ENCODE results near the gene EMD. TPM values are rescaled to one million over a fixed set of nuclear protein-coding genes. Genes with fewer than 3 reads are reported as not detected.

The EMD gene
- polyA plus RNA-seq, 1 of the 3 experiments (the other 2 are of a cell fraction) = 68.0 TPM

- Histone ChIP-seq H2AFZ (ENCODE audit: low read depth) (no peak overlapping the region), H3K9ac (no peak overlapping the region), H3K27me3 (ENCODE audit: insufficient read depth) (no peaks in the 10 kb centered on the region), H3K27ac (ENCODE audit: low read depth in 2 of 2, low read length in 1 of 2) (peak overlapping the region in 1 of 2 experiments; percentile 30; a peak in 2 of 4 replicates), H3K9me2 (no peaks in the 10 kb centered on the region), H3K4me2 (no peak overlapping the region), H3K4me3 (ENCODE audit: low read depth in 2 of 2, low read length in 1 of 2) (no peak overlapping the region), H3K4me1 (ENCODE audit: control insufficient read depth in 1 of 2, insufficient read depth in 2 of 2, low read depth in 1 of 2, low read length in 1 of 2) (no peaks in the 10 kb centered on the region), H4K20me1 (ENCODE audit: insufficient read depth) (peaks cover 98% of the 10 kb centered on the region), H3F3A (replicated peaks; ENCODE audit: insufficient read depth) (peaks cover 43% of the 10 kb centered on the region), H3K79me2 (ENCODE audit: insufficient read depth) (peaks cover 79% of the 10 kb centered on the region), H3K9me3 (no peaks in the 10 kb centered on the region), H3K36me3 (replicated peaks in 1 of 2; ENCODE audit: control insufficient read depth in 1 of 2, insufficient read depth in 2 of 2, low read length in 1 of 2) (peaks cover 3 to 74% of the 10 kb centered on the region in 2 experiments)
- ChIA-PET POLR2A (no interaction called here), CTCF (no interaction called here)
- TF ChIP-seq EZH2phosphoT487 (IDR thresholded peaks at IDR 0.05; ENCODE audit: borderline replicate concordance, low read depth) (no peak), FOSL2 (IDR thresholded peaks at IDR 0.05; ENCODE audit: borderline replicate concordance, low read depth) (no peak), TCF12 (IDR thresholded peaks at IDR 0.05) (no peak), CHD2 (IDR thresholded peaks at IDR 0.05; ENCODE audit: low read length, partially characterized antibody) (no peak), RFX5 (IDR thresholded peaks at IDR 0.05; ENCODE audit: low read length) (no peak), JUND (IDR thresholded peaks at IDR 0.05) (no peak), NRF1 (IDR thresholded peaks at IDR 0.05; ENCODE audit: low read depth, low read length) (no peak)
- TF ChIP-seq, protein P1, sequence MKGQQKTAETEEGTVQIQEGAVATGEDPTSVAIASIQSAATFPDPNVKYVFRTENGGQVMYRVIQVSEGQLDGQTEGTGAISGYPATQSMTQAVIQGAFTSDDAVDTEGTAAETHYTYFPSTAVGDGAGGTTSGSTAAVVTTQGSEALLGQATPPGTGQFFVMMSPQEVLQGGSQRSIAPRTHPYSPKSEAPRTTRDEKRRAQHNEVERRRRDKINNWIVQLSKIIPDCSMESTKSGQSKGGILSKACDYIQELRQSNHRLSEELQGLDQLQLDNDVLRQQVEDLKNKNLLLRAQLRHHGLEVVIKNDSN (IDR thresholded peaks at IDR 0.05; ENCODE audit: borderline replicate concordance, low read depth) = no peak
- TF ChIP-seq, protein P2, sequence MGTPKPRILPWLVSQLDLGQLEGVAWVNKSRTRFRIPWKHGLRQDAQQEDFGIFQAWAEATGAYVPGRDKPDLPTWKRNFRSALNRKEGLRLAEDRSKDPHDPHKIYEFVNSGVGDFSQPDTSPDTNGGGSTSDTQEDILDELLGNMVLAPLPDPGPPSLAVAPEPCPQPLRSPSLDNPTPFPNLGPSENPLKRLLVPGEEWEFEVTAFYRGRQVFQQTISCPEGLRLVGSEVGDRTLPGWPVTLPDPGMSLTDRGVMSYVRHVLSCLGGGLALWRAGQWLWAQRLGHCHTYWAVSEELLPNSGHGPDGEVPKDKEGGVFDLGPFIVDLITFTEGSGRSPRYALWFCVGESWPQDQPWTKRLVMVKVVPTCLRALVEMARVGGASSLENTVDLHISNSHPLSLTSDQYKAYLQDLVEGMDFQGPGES (IDR thresholded peaks at IDR 0.05; ENCODE audit: low read depth, low read length) = no peak
- TF ChIP-seq, protein P3, sequence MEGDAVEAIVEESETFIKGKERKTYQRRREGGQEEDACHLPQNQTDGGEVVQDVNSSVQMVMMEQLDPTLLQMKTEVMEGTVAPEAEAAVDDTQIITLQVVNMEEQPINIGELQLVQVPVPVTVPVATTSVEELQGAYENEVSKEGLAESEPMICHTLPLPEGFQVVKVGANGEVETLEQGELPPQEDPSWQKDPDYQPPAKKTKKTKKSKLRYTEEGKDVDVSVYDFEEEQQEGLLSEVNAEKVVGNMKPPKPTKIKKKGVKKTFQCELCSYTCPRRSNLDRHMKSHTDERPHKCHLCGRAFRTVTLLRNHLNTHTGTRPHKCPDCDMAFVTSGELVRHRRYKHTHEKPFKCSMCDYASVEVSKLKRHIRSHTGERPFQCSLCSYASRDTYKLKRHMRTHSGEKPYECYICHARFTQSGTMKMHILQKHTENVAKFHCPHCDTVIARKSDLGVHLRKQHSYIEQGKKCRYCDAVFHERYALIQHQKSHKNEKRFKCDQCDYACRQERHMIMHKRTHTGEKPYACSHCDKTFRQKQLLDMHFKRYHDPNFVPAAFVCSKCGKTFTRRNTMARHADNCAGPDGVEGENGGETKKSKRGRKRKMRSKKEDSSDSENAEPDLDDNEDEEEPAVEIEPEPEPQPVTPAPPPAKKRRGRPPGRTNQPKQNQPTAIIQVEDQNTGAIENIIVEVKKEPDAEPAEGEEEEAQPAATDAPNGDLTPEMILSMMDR (IDR thresholded peaks at IDR 0.05) = no peak
- DNase-seq = no peak
- WGBS (ENCODE audit: low lambda C conversion rate) = 71% methylated on average over 19 of the region's 41 CpGs
These were observed 19.5 kb upstream of the EMD start for GRCh38 chrX:154359362-154360154.

DNA sequence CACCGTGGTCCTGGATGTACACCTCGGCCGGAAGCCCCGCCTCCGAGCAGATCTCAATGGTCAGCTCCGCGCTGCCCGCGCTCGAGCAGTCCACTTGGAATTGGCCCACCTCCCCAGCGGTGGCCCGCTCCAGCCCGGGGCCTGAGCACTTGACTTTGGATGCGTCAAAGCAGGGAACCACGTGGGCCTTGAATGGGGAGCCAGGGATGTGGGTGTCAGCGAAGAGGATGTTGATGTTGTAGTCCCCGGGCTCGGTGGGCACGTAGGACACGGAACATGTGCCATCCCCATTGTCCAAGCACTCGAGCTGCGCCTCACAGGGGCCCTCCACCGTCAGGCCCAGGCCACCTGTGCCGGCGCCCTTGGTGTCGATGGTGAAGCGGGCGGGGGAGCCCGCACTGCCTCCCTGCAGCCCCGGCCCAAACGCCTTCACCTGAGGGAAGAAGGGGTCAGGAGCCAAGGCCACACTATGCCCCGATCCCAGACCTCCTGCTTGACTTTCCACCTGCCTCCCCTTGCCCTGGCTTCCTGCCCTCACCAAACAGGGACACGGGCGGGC, 18.9 kb upstream of the EMD start:
- WGBS (ENCODE audit: low lambda C conversion rate) = 69% methylated on average over 13 of the region's 34 CpGs
- H3K9me3 ChIP-seq = no peaks in the 10 kb centered on the region
- ChIA-PET CTCF (no interaction called here), POLR2A (no interaction called here)
- H3K4me1 ChIP-seq (ENCODE audit: control insufficient read depth in 1 of 2, insufficient read depth in 2 of 2, low read depth in 1 of 2, low read length in 1 of 2) = no peaks in the 10 kb centered on the region
- TF ChIP-seq EZH2phosphoT487 (IDR thresholded peaks at IDR 0.05; ENCODE audit: borderline replicate concordance, low read depth) (no peak), TAF1 (IDR thresholded peaks at IDR 0.05; ENCODE audit: borderline replicate concordance, low read depth, low read length) (no peak), FOXM1 (IDR thresholded peaks at IDR 0.05; ENCODE audit: low read depth) (no peak), REST (IDR thresholded peaks at IDR 0.05; ENCODE audit: low read depth, low read length) (no peak), RAD21 (IDR thresholded peaks at IDR 0.05; ENCODE audit: low read length) (no peak), SMC3 (IDR thresholded peaks at IDR 0.05; ENCODE audit: low read depth, low read length) (no peak)
- TF ChIP-seq, protein P4, sequence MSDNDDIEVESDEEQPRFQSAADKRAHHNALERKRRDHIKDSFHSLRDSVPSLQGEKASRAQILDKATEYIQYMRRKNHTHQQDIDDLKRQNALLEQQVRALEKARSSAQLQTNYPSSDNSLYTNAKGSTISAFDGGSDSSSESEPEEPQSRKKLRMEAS (IDR thresholded peaks at IDR 0.05; ENCODE audit: low read depth) = no peak
- H3K9ac ChIP-seq = no peak overlapping the region
- no peak overlapping the region for H3K4me3 ChIP-seq (ENCODE audit: low read depth in 2 of 2, low read length in 1 of 2)
- no peaks in the 10 kb centered on the region for H3K9me2 ChIP-seq
- peaks cover 98% of the 10 kb centered on the region for H4K20me1 ChIP-seq (ENCODE audit: insufficient read depth)
- H3K36me3 ChIP-seq (replicated peaks in 1 of 2; ENCODE audit: control insufficient read depth in 1 of 2, insufficient read depth in 2 of 2, low read length in 1 of 2) = peaks cover 3 to 74% of the 10 kb centered on the region in 2 experiments
- peaks cover 85% of the 10 kb centered on the region for H3K79me2 ChIP-seq (ENCODE audit: insufficient read depth)
- peak overlapping the region in 1 of 2 experiments; percentile 30; a peak in 2 of 4 replicates for H3K27ac ChIP-seq (ENCODE audit: low read depth in 2 of 2, low read length in 1 of 2)
- no peaks in the 10 kb centered on the region for H3K27me3 ChIP-seq (ENCODE audit: insufficient read depth)
- H3F3A ChIP-seq (replicated peaks; ENCODE audit: insufficient read depth) = peaks cover 43% of the 10 kb centered on the region
- no peak overlapping the region for H2AFZ ChIP-seq (ENCODE audit: low read depth)
- no peak for DNase-seq
- no peak overlapping the region for H3K4me2 ChIP-seq
